A673 (cell line): ENCODE measurements around the gene FAM229B.
A peak's percentile ranks its signal among the peaks of the same experiment; 100 is the strongest.

Experiments used
- CTCF ChIP-seq: fragments of 300-800, 200-600 bp; sonication (generic); conservative IDR thresholded peaks from 2 replicates; pipeline ENCODE4 v1.5.1; 2017; ENCODE audit warnings: low read depth, mild to moderate bottlenecking, antibody characterized with exemption, low read length, moderate library complexity, mixed read lengths
- EZH2 ChIP-seq: fragments of 200-600 bp; sonication (generic); IDR thresholded peaks from 2 replicates; pipeline ENCODE4 v1.6.1; 2017; ENCODE audit warnings: borderline replicate concordance, low read depth, mild to moderate bottlenecking, mixed read lengths, antibody characterized with exemption, low read length; ENCODE audit not compliant: poor library complexity, severe bottlenecking

GRCh38 chr6:112086744-112087135 lies 651 bp upstream of the FAM229B start:
- TF ChIP-seq CTCF: peak; percentile 38; the same call in 1 of the 2 replicates
- TF ChIP-seq EZH2: no peak
